MM.1S (cell line): ENCODE data around the gene SENP1.

Experiments
- CTCF ChIP-seq: fragments of 300-600 bp; sonication (generic); IDR thresholded peaks from 2 replicates; pipeline ENCODE4 v1.5.1; 2016; ENCODE audit warnings: antibody characterized with exemption, low read length, mixed read lengths
- EZH2 ChIP-seq: fragments of 300-600 bp; sonication (generic); optimal IDR thresholded peaks from 2 replicates; pipeline ENCODE3; 2017; ENCODE audit warnings: low read depth, mild to moderate bottlenecking, antibody characterized with exemption, low read length, mixed read lengths
- EZH2phosphoT487 ChIP-seq: fragments of 300-600 bp; sonication (generic); IDR thresholded peaks from 2 replicates; pipeline ENCODE4 v1.6.1; 2018; ENCODE audit warnings: antibody characterized with exemption, low read length

DNA sequence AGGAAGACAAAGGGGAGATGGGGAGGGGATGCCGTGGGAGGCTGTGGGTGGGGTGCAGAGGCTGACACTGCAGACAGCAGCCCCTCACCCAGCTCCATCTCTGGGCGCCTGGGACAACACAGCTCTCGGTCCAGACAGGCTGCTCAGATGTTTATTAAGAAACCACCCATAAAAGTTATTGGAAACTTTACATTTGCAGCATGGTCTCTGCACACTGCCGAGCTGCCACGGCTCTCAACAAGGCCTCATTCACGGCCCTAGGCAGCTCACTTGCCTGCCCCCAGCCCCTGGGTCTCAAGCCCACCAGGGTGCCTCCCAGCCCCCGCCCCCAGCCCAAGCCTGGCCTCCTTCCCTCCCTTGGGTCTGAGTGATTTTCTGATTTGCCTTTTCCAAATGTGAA, 80.6 kb downstream of the SENP1 start:
- TF ChIP-seq CTCF (no peak), EZH2 (no peak), EZH2phosphoT487 (no peak)
